Thyroid gland (tissue), 4 donors: ENCODE results near the gene NDUFS6. TPM values are rescaled to one million over a fixed set of nuclear protein-coding genes. Genes with fewer than 3 reads are reported as not detected.

Experiments
- DNase-seq, 2 donors: peaks; one replicate each; pipeline ENCODE4 v3.0.0-alpha.2; 2019
- H3K27ac ChIP-seq, 3 donors: fragments of 200-600 bp; sonication (generic); 1 replicate in 2 of 3; 2 replicates in 1 of 3; pipeline ENCODE4 v1.5.1; 2016 to 2019; ENCODE audit warnings: mild to moderate bottlenecking in 1 of 3, moderate library complexity in 1 of 3
- H3K27me3 ChIP-seq: fragments of 200-600 bp; sonication (generic); one replicate; pipeline ENCODE4 v1.5.1; 2019
- H3K36me3 ChIP-seq, 2 donors: fragments of 200-600 bp; sonication (generic); one replicate each; pipeline ENCODE4 v1.5.1; 2016 to 2019
- H3K4me1 ChIP-seq, 2 donors: fragments of 200-600 bp; sonication (generic); one replicate each; pipeline ENCODE4 v1.5.1; 2017 to 2019
- H3K4me3 ChIP-seq, 3 donors: fragments of 200-600 bp; sonication (generic); replicated peaks in 1 of 3; 1 replicate in 2 of 3; 2 replicates in 1 of 3; pipeline ENCODE4 v1.5.1; 2016; ENCODE audit warnings: mild to moderate bottlenecking in 1 of 3
- H3K9me3 ChIP-seq: fragments of 200-600 bp; sonication (generic); one replicate; pipeline ENCODE4 v1.5.1; 2017
- POLR2A ChIP-seq, 2 donors: fragments of 450-650 bp; IDR thresholded peaks; one replicate each; pipeline ENCODE4 v1.6.1; 2017; ENCODE audit warnings: antibody characterized with exemption in 2 of 2, mild to moderate bottlenecking in 2 of 2, moderate library complexity in 1 of 2
- WGBS, 2 donors: methylation state at CpG; one replicate each; pipeline ENCODE4 v1.1.5; 2017; 5-methylcytosine and 5-hydroxymethylcytosine counted together
- intact Hi-C: fragments of 100-400 bp; cut with DNase I; formaldehyde crosslinking; loops from one replicate; pipeline ENCODE4 v1.15.1; 2023
- total RNA-seq, 4 donors: library from RNA; depleted of rRNA; stranded (reverse); fragments of >200 nt; gene quantifications; one replicate each; pipeline ENCODE4 v1.2.3, GENCODE V29; 2016
- TF ChIP-seq, protein P1 (sequence below), 6 experiments: fragments of 200-600 bp in 3 of 6; fragments of 450-650 bp in 3 of 6; sonication (generic) in 3 of 6; IDR thresholded peaks; one replicate each; pipeline ENCODE4 v1.5.1; 2016 to 2019; ENCODE audit warnings: antibody characterized with exemption in 6 of 6, mild to moderate bottlenecking in 2 of 6, inconsistent platforms in 1 of 6, moderate library complexity in 1 of 6

Gene NDUFS6
- total RNA-seq, 4 donors from 2014 or later: 35.8 to 127 (median 54.4) TPM

DNA sequence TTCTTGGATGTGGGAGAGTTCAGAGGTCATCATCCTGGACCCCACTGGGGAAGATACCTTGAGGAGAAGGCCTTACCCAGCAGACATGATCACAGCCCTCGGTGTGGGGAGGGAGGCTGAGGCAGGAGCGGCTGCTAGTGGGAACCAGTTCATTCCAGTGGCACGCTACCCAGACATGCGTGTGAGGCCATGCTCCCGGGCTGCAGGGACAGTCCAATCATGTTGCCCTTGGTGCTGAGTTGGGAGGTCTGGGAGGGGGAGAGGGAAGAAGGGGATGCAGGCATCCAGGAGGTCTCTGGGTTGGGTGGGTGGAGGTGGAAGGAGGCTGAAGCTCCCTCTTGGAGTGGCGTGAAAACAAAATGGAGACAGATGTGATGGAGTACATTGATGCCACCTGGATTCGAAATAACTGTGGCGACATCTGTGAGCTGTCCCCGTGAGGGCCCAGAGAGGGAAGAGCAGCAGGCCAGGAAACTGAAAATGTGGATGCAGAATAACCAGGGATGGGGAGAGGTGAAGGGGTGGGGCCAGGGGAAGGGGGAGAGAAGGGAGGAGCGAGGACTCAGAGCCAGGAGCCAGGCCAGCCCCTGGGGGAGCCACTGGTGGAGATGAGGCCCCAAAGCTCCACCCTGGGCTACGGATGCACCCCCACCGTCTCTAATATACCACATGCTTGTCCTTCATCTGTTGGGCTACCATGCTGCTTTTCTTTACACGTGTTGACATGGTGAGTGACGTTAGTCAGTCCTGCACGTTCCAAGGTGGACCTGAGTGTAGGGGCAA is 16.2 kb downstream of the NDUFS6 start:
- no peak overlapping the region for H3K4me3 ChIP-seq

GRCh38 chr5:1818784-1819183 is 17.6 kb downstream of the NDUFS6 start:
- H3K27ac ChIP-seq: no peak overlapping the region
- no peaks in the 10 kb centered on the region for H3K4me1 ChIP-seq
- intact Hi-C loops: no loop called here
- no peak overlapping the region for H3K4me3 ChIP-seq
- peaks cover 46 to 62% of the 10 kb centered on the region in 2 donors for H3K36me3 ChIP-seq
- no peak for DNase-seq
- TF ChIP-seq, protein P1, sequence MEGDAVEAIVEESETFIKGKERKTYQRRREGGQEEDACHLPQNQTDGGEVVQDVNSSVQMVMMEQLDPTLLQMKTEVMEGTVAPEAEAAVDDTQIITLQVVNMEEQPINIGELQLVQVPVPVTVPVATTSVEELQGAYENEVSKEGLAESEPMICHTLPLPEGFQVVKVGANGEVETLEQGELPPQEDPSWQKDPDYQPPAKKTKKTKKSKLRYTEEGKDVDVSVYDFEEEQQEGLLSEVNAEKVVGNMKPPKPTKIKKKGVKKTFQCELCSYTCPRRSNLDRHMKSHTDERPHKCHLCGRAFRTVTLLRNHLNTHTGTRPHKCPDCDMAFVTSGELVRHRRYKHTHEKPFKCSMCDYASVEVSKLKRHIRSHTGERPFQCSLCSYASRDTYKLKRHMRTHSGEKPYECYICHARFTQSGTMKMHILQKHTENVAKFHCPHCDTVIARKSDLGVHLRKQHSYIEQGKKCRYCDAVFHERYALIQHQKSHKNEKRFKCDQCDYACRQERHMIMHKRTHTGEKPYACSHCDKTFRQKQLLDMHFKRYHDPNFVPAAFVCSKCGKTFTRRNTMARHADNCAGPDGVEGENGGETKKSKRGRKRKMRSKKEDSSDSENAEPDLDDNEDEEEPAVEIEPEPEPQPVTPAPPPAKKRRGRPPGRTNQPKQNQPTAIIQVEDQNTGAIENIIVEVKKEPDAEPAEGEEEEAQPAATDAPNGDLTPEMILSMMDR (IDR thresholded peaks at IDR 0.05): no peak
- TF ChIP-seq POLR2A (IDR thresholded peaks at IDR 0.05): no peak
- H3K27me3 ChIP-seq: no peaks in the 10 kb centered on the region
- no peaks in the 10 kb centered on the region for H3K9me3 ChIP-seq
- 91 to 93% methylated on average over 5 of the region's 5 CpGs for WGBS, 2 donors

More for the DNA sequence above, 16.2 kb downstream of the NDUFS6 start:
- Histone ChIP-seq H3K4me1 (no peaks in the 10 kb centered on the region), H3K9me3 (no peaks in the 10 kb centered on the region), H3K27me3 (no peaks in the 10 kb centered on the region), H3K27ac (no peak overlapping the region), H3K36me3 (peaks cover 51 to 67% of the 10 kb centered on the region in 2 donors)
- intact Hi-C loops: no loop called here
- 87 to 91% methylated on average over 15 of the region's 15 CpGs for WGBS, 2 donors
- TF ChIP-seq, protein P1 (IDR thresholded peaks at IDR 0.05): no peak
- no peak for TF ChIP-seq POLR2A (IDR thresholded peaks at IDR 0.05)
- no peak for DNase-seq

DNA sequence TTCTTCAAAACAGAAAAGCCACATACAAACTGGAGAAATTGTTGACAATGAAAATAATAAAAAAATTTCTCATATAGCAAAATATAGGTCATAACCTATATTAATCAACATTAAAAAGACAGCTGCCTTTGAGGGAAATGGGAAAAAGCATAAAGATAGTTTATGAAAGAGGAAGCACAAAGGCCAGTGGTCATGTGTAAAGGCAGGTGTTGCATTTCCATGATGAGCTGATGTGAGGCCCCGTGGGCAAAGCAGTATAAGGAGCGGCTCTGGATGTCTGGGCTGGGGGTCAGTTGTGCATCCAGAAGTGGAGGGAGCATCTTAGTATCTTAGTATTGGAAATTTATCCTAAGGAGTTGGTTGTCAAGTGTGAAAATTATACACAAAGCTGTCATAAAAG is 18.3 kb downstream of the NDUFS6 start:
- TF ChIP-seq POLR2A (IDR thresholded peaks at IDR 0.05): no peak
- TF ChIP-seq, protein P1 (IDR thresholded peaks at IDR 0.05): no peak
- Histone ChIP-seq H3K4me1 (no peaks in the 10 kb centered on the region), H3K9me3 (no peaks in the 10 kb centered on the region), H3K27ac (no peak overlapping the region), H3K4me3 (no peak overlapping the region), H3K27me3 (no peaks in the 10 kb centered on the region), H3K36me3 (peaks cover 41 to 55% of the 10 kb centered on the region in 2 donors)
- WGBS, 2 donors: 72 to 94% methylated on average over 2 of the region's 2 CpGs
- intact Hi-C loops: no loop called here
- no peak for DNase-seq

- H3K4me3 ChIP-seq: no peak overlapping the region
- WGBS, 2 donors: 88% methylated on average over 12 of the region's 12 CpGs
- no peaks in the 10 kb centered on the region for H3K9me3 ChIP-seq
- H3K27me3 ChIP-seq: no peaks in the 10 kb centered on the region
- peaks cover 32 to 47% of the 10 kb centered on the region in 2 donors for H3K36me3 ChIP-seq
- no peak overlapping the region for H3K27ac ChIP-seq
- TF ChIP-seq, protein P1 (IDR thresholded peaks at IDR 0.05): no peak
- no peak for TF ChIP-seq POLR2A (IDR thresholded peaks at IDR 0.05)
- H3K4me1 ChIP-seq: no peaks in the 10 kb centered on the region
- no peak for DNase-seq
- intact Hi-C loops: no loop called here
Observed at GRCh38 chr5:1820381-1820780, 19.2 kb downstream of the NDUFS6 start.

GRCh38 chr5:1820926-1821325 is 19.7 kb downstream of the NDUFS6 start:
- WGBS, 2 donors: 89 to 96% methylated on average over 4 of the region's 4 CpGs
- peaks cover 26 to 41% of the 10 kb centered on the region in 2 donors for H3K36me3 ChIP-seq
- no peak for TF ChIP-seq POLR2A (IDR thresholded peaks at IDR 0.05)
- TF ChIP-seq, protein P1 (IDR thresholded peaks at IDR 0.05): no peak
- H3K4me1 ChIP-seq: no peaks in the 10 kb centered on the region
- intact Hi-C loops: no loop called here
- no peak overlapping the region for H3K27ac ChIP-seq
- no peak for DNase-seq
- no peaks in the 10 kb centered on the region for H3K9me3 ChIP-seq
- H3K4me3 ChIP-seq: no peak overlapping the region
- no peaks in the 10 kb centered on the region for H3K27me3 ChIP-seq
